Measurements from ENCODE around the gene GALR1. TPM values are rescaled to one million over a fixed set of nuclear protein-coding genes. Genes with fewer than 3 reads are reported as not detected.
"Not testable (repeated sequence)": the region's sequence is repeated elsewhere in the genome, so short reads cannot be mapped to it uniquely, and the experiment has no call there.

The GALR1 gene
- total RNA-seq, 1 donor from 2014 or later: 0.06 TPM

- Histone ChIP-seq H3K36me3 (no peaks in the 10 kb centered on the region), H3K27me3 (no peaks in the 10 kb centered on the region), H3K27ac (no peak overlapping the region), H3K4me3 (no peak overlapping the region), H3K9me3 (no peaks in the 10 kb centered on the region), H3K4me1 (no peaks in the 10 kb centered on the region)
- no peak for DNase-seq
- TF ChIP-seq CTCF (IDR thresholded peaks at IDR 0.05): no peak
- no peak for ATAC-seq
- intact Hi-C loops (cut with DNase I): no loop called here
Observed at GRCh38 chr18:77230645-77231044, 19.0 kb upstream of the GALR1 start.

- DNase-seq: no peak
Observed at GRCh38 chr18:77234504-77235365, 14.9 kb upstream of the GALR1 start.

GRCh38 chr18:77239285-77239684 lies 10.4 kb upstream of the GALR1 start:
- DNase-seq; H3K27me3 ChIP-seq; H3K4me1 ChIP-seq; H3K36me3 ChIP-seq; H3K27ac ChIP-seq; H3K4me3 ChIP-seq; H3K9me3 ChIP-seq; ATAC-seq; intact Hi-C loops (cut with DNase I): not testable (repeated sequence)

More at GRCh38 chr18:77234504-77235365, 14.9 kb upstream of the GALR1 start:
- no peak for ATAC-seq
- Histone ChIP-seq H3K27ac (no peak overlapping the region), H3K4me3 (no peak overlapping the region), H3K27me3 (no peaks in the 10 kb centered on the region), H3K4me1 (no peaks in the 10 kb centered on the region), H3K36me3 (no peaks in the 10 kb centered on the region), H3K9me3 (peaks cover 4% of the 10 kb centered on the region)
- no peak for TF ChIP-seq CTCF (IDR thresholded peaks at IDR 0.05)
- intact Hi-C loops (cut with DNase I): no loop called here

- Histone ChIP-seq H3K36me3 (no peaks in the 10 kb centered on the region), H3K27ac (no peak overlapping the region), H3K9me3 (no peaks in the 10 kb centered on the region), H3K27me3 (peaks cover 50% of the 10 kb centered on the region), H3K4me1 (peaks cover 8% of the 10 kb centered on the region), H3K4me3 (peak overlapping the region; percentile 28)
- DNase-seq (no peak), ATAC-seq (peak; percentile 21)
- intact Hi-C loops (cut with DNase I): no loop called here
- no peak for TF ChIP-seq CTCF (IDR thresholded peaks at IDR 0.05)
Observed at GRCh38 chr18:77248873-77249568, 627 bp upstream of the GALR1 start.

- Histone ChIP-seq H3K36me3 (no peaks in the 10 kb centered on the region), H3K4me1 (peaks cover 8% of the 10 kb centered on the region), H3K27ac (no peak overlapping the region), H3K4me3 (no peak overlapping the region), H3K9me3 (no peaks in the 10 kb centered on the region), H3K27me3 (peaks cover 62% of the 10 kb centered on the region)
- peak; percentile 9 for ATAC-seq
- no peak for TF ChIP-seq CTCF (IDR thresholded peaks at IDR 0.05)
- no peak for DNase-seq
- intact Hi-C loops (cut with DNase I): no loop called here
Observed at GRCh38 chr18:77250501-77250925, 865 bp downstream of the GALR1 start.
